Type B pancreatic cell (in vitro differentiated cells): ENCODE data around the gene OSBP2. TPM values are rescaled to one million over a fixed set of nuclear protein-coding genes. Genes with fewer than 3 reads are reported as not detected.

ENCODE experiments used
- DNase-seq: peaks from one replicate; pipeline ENCODE4 v3.0.0; 2021; ENCODE audit warnings: mixed read lengths; ENCODE audit not compliant: unreplicated experiment; ENCODE audit errors: extremely low spot score
- H3K27ac Mint-ChIP-seq: 2 replicates; pipeline ENCODE4 v1.8.0; 2021; ENCODE audit warnings: mild to moderate bottlenecking, mixed read lengths
- H3K27me3 Mint-ChIP-seq: 2 replicates; pipeline ENCODE4 v1.8.0; 2021; ENCODE audit warnings: mixed read lengths
- H3K36me3 Mint-ChIP-seq: 2 replicates; pipeline ENCODE4 v1.8.0; 2021; ENCODE audit warnings: mixed read lengths
- H3K4me1 Mint-ChIP-seq: one replicate; pipeline ENCODE4 v1.8.0; 2021; ENCODE audit warnings: mixed read lengths; ENCODE audit not compliant: unreplicated experiment
- H3K4me3 Mint-ChIP-seq: 2 replicates; pipeline ENCODE4 v1.8.0; 2021; ENCODE audit warnings: mild to moderate bottlenecking, mixed read lengths
- H3K9me3 Mint-ChIP-seq: 2 replicates; pipeline ENCODE4 v1.8.0; 2021; ENCODE audit warnings: mixed read lengths
- total RNA-seq: library from RNA; stranded (reverse); gene quantifications from 2 replicates; pipeline ENCODE4 v1.2.1, GENCODE V29; 2021; ENCODE audit warnings: low replicate concordance
- TF ChIP-seq, protein P1 (sequence below): fragments of 200-600 bp; sonication (generic); conservative IDR thresholded peaks from 2 replicates; pipeline ENCODE4 v1.5.0; 2021; ENCODE audit warnings: antibody characterized with exemption, mild to moderate bottlenecking

Gene OSBP2
- total RNA-seq, 1 donor from 2014 or later = 8.1 TPM

GRCh38 chr22:30925667-30926066, 231.0 kb downstream of the OSBP2 start:
- H3K36me3 Mint-ChIP-seq = peaks cover 22% of the 10 kb centered on the region
- no peak for DNase-seq
- no peaks in the 10 kb centered on the region for H3K27me3 Mint-ChIP-seq
- H3K4me3 Mint-ChIP-seq = no peak overlapping the region
- TF ChIP-seq, protein P1, sequence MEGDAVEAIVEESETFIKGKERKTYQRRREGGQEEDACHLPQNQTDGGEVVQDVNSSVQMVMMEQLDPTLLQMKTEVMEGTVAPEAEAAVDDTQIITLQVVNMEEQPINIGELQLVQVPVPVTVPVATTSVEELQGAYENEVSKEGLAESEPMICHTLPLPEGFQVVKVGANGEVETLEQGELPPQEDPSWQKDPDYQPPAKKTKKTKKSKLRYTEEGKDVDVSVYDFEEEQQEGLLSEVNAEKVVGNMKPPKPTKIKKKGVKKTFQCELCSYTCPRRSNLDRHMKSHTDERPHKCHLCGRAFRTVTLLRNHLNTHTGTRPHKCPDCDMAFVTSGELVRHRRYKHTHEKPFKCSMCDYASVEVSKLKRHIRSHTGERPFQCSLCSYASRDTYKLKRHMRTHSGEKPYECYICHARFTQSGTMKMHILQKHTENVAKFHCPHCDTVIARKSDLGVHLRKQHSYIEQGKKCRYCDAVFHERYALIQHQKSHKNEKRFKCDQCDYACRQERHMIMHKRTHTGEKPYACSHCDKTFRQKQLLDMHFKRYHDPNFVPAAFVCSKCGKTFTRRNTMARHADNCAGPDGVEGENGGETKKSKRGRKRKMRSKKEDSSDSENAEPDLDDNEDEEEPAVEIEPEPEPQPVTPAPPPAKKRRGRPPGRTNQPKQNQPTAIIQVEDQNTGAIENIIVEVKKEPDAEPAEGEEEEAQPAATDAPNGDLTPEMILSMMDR = no peak
- H3K4me1 Mint-ChIP-seq = no peaks in the 10 kb centered on the region
- H3K9me3 Mint-ChIP-seq = no peaks in the 10 kb centered on the region
- H3K27ac Mint-ChIP-seq = no peak overlapping the region

GRCh38 chr22:30926706-30927105, 232.0 kb downstream of the OSBP2 start:
- Mint-ChIP-seq H3K36me3 (peaks cover 31% of the 10 kb centered on the region), H3K4me3 (no peak overlapping the region), H3K27ac (no peak overlapping the region), H3K9me3 (no peaks in the 10 kb centered on the region), H3K27me3 (no peaks in the 10 kb centered on the region), H3K4me1 (no peaks in the 10 kb centered on the region)
- no peak for DNase-seq
- TF ChIP-seq, protein P1 = no peak

- Mint-ChIP-seq H3K27ac (no peak overlapping the region), H3K4me1 (no peaks in the 10 kb centered on the region), H3K27me3 (no peaks in the 10 kb centered on the region), H3K9me3 (no peaks in the 10 kb centered on the region), H3K4me3 (no peak overlapping the region), H3K36me3 (peaks cover 35% of the 10 kb centered on the region)
- TF ChIP-seq, protein P1 = no peak
- DNase-seq = no peak
These were observed 233.1 kb downstream of the OSBP2 start for GRCh38 chr22:30927806-30928205.

DNA sequence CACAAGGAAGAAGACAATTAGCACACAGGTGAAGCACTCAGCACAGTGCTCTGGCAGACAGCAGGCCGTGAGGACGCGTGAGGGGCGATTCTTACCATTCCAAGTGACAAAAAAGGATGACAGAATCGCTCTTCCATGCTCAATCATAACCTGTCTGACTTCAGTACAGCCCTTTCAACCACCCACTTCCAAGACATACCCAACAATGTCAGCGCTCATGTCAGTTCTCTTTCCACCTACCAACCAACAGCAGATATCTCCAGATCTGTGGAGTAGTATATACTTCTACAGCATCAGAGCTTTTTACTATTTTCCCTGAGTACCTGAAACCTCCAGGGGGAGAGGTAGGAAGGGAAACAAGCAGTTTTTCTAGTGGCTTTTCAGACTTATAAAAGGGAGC, 233.7 kb downstream of the OSBP2 start:
- Mint-ChIP-seq H3K9me3 (no peaks in the 10 kb centered on the region), H3K4me1 (no peaks in the 10 kb centered on the region), H3K36me3 (peaks cover 35% of the 10 kb centered on the region), H3K4me3 (no peak overlapping the region), H3K27me3 (no peaks in the 10 kb centered on the region), H3K27ac (no peak overlapping the region)
- TF ChIP-seq, protein P1 = no peak
- DNase-seq = no peak

DNA sequence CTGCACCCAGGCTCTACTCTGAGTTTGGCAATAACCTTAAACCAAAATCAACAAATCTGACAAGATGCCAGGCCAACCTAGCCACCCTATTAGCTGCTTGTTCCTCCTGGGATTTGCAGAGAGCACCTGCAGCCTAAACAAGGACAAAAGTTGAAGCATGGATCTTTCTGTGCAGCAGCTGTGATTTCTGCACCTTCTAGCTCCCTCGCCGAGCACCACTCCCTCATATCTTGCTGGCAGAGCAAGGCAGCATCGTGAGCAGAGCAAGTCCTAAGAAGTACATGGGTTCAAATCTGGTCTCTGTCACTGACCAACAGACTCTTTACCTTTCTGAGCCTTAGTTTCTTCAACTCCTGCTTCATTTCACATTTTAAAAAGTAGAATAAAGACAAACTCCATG, 235.6 kb downstream of the OSBP2 start:
- Mint-ChIP-seq H3K27ac (no peak overlapping the region), H3K27me3 (no peaks in the 10 kb centered on the region), H3K9me3 (no peaks in the 10 kb centered on the region), H3K4me3 (no peak overlapping the region), H3K4me1 (no peaks in the 10 kb centered on the region), H3K36me3 (peaks cover 40% of the 10 kb centered on the region)
- DNase-seq = no peak
- TF ChIP-seq, protein P1 = no peak
